HCT116 (cell line): ENCODE measurements around the gene SOX9. TPM values are rescaled to one million over a fixed set of nuclear protein-coding genes. Genes with fewer than 3 reads are reported as not detected.

Source experiments
- ATAC-seq: fragments of 200-7000 bp; cut with Tn5 transposase; 2 replicates; pipeline ENCODE4 v1.9.1; 2020; ENCODE audit warnings: mild to moderate bottlenecking, moderate library complexity
- BruUV-seq: library from RNA; stranded (reverse); fragments of 400-500 nt; replicated peaks from 2 replicates; lab custom pipeline; 2021; lab: Mats Ljungman, UMichigan
- CTCF ChIA-PET: fragments of 300-600 bp; sonication (Branson Sonifier 250); formaldehyde crosslinking; loops from one replicate; lab custom pipeline; 2021; ENCODE audit warnings: antibody characterized with exemption; lab: Charles Lee
- POLR2A ChIA-PET: fragments of 300-600, 350-600 bp; sonication (Branson Sonifier 250); formaldehyde crosslinking; loops from one replicate; lab custom pipeline; 2021; ENCODE audit warnings: antibody characterized with exemption; lab: Charles Lee
- RAD21 ChIA-PET, 2 experiments: fragments of 300-600 bp; sonication (Branson Sonifier 250); formaldehyde crosslinking; loops; one replicate each; lab custom pipeline; 2023; ENCODE audit warnings: low total read pairs in 2 of 2; ENCODE audit not compliant: uncharacterized antibody in 2 of 2, unreplicated experiment in 2 of 2, low non-redundant PET in 1 of 2; lab: Charles Lee
- DNase-seq: peaks from one replicate; pipeline ENCODE4 v3.0.0-alpha.2; 2010; ENCODE audit warnings: low read depth, low spot score
- H2AFZ ChIP-seq: fragments of 200-600 bp; shearing (Covaris generic), sonication (generic); 2 replicates; pipeline ENCODE4 v1.6.1; 2017; ENCODE audit warnings: low read depth, mixed run types, mixed read lengths, antibody characterized with exemption, low read length; ENCODE audit not compliant: poor library complexity, severe bottlenecking
- H3K27ac ChIP-seq: 2 replicates; pipeline ENCODE4 v1.5.1; 2012; ENCODE audit warnings: low read depth, low read length
- H3K27me3 ChIP-seq: fragments of 200-600 bp; sonication (generic); 2 replicates; pipeline ENCODE4 v1.6.1; 2016; ENCODE audit warnings: mixed run types, low read length, mixed read lengths; ENCODE audit not compliant: insufficient read depth
- H3K36me3 ChIP-seq, 2 experiments: fragments of 200-500 bp in 1 of 2; fragments of 200-600 bp in 1 of 2; sonication (Bioruptor generic) in 1 of 2; sonication (generic) in 1 of 2; 2 replicates each; pipeline versions ENCODE4 v1.5.1 to v1.6.1; 2014 to 2016; ENCODE audit warnings: low read length in 2 of 2, inconsistent platforms in 1 of 2, mixed read lengths in 1 of 2, mixed run types in 1 of 2; ENCODE audit not compliant: insufficient read depth in 2 of 2, control insufficient read depth in 1 of 2
- H3K4me1 ChIP-seq, 2 experiments: fragments of 200-600 bp in 1 of 2; sonication (generic) in 1 of 2; 2 replicates each; pipeline versions ENCODE4 v1.5.1 to v1.6.1; 2012 to 2017; ENCODE audit warnings: low read length in 2 of 2, inconsistent platforms in 1 of 2, mild to moderate bottlenecking in 1 of 2, mixed read lengths in 1 of 2, mixed run types in 1 of 2, moderate library complexity in 1 of 2; ENCODE audit not compliant: insufficient read depth in 2 of 2, control insufficient read depth in 1 of 2
- H3K4me2 ChIP-seq: fragments of 200-600 bp; sonication (generic); 2 replicates; pipeline ENCODE4 v1.6.1; 2017; ENCODE audit warnings: mixed run types, low read length, mixed read lengths
- H3K4me3 ChIP-seq, 2 experiments: fragments of 200-600 bp in 1 of 2; sonication (generic) in 1 of 2; replicated peaks in 1 of 2; 2 replicates each; pipeline ENCODE4 v1.5.1; 2011 to 2016; ENCODE audit warnings: low read length in 2 of 2, control low read depth in 1 of 2, low read depth in 1 of 2, mild to moderate bottlenecking in 1 of 2, mixed read lengths in 1 of 2, mixed run types in 1 of 2
- H3K79me2 ChIP-seq: fragments of 200-600 bp; sonication (generic); 2 replicates; pipeline ENCODE4 v1.6.1; 2017; ENCODE audit warnings: mild to moderate bottlenecking, mixed run types, low read length, moderate library complexity, mixed read lengths; ENCODE audit not compliant: insufficient read depth
- H3K9ac ChIP-seq: fragments of 200-600 bp; sonication (generic); 2 replicates; pipeline ENCODE4 v1.6.1; 2016; ENCODE audit warnings: low read length, mixed read lengths
- H3K9me2 ChIP-seq: fragments of 200-600 bp; sonication (generic), shearing (Covaris generic); 2 replicates; pipeline ENCODE4 v1.6.1; 2017; ENCODE audit warnings: mixed run types, mild to moderate bottlenecking, moderate library complexity; ENCODE audit not compliant: insufficient read depth
- H3K9me3 ChIP-seq, 2 experiments: fragments of 200-500 bp in 1 of 2; fragments of 200-600 bp in 1 of 2; sonication (Bioruptor generic) in 1 of 2; sonication (generic) in 1 of 2; 2 replicates each; pipeline ENCODE4 v1.6.1; 2014 to 2017; ENCODE audit warnings: low read length in 2 of 2, mixed read lengths in 2 of 2, inconsistent platforms in 1 of 2, low read depth in 1 of 2, mild to moderate bottlenecking in 1 of 2, mixed run types in 1 of 2, moderate library complexity in 1 of 2; ENCODE audit not compliant: control insufficient read depth in 1 of 2, insufficient read depth in 1 of 2
- H4K20me1 ChIP-seq: fragments of 200-600 bp; sonication (generic), shearing (Covaris generic); 2 replicates; pipeline ENCODE4 v1.6.1; 2017; ENCODE audit warnings: mixed run types, mild to moderate bottlenecking, moderate library complexity; ENCODE audit not compliant: insufficient read depth
- CBX3 ChIP-seq: IDR thresholded peaks from 2 replicates; pipeline ENCODE4 v1.6.1; 2012; ENCODE audit warnings: low read depth
- CEBPB ChIP-seq: IDR thresholded peaks from 2 replicates; pipeline ENCODE4 v1.6.1; 2012; ENCODE audit warnings: low read depth
- EGR1 ChIP-seq: IDR thresholded peaks from 2 replicates; pipeline ENCODE4 v1.6.1; 2012; ENCODE audit warnings: low read depth
- EZH2 ChIP-seq: fragments of 200-600 bp; sonication (generic); IDR thresholded peaks from 2 replicates; pipeline ENCODE4 v1.6.1; 2017; ENCODE audit warnings: antibody characterized with exemption, mixed run types
- EZH2phosphoT487 ChIP-seq: fragments of 200-600 bp; IDR thresholded peaks from 2 replicates; pipeline ENCODE4 v1.6.1; 2018; ENCODE audit warnings: antibody characterized with exemption, borderline replicate concordance
- JUND ChIP-seq: IDR thresholded peaks from 2 replicates; pipeline ENCODE4 v1.6.1; 2012
- POLR2A ChIP-seq: IDR thresholded peaks from 2 replicates; pipeline ENCODE4 v1.7.0; 2011; ENCODE audit warnings: borderline replicate concordance; ENCODE audit not compliant: insufficient read depth, insufficient read length; ENCODE audit errors: extremely low read depth
- POLR2AphosphoS5 ChIP-seq: IDR thresholded peaks from 2 replicates; pipeline ENCODE4 v1.6.1; 2011; ENCODE audit warnings: mild to moderate bottlenecking, low read depth, low read length, moderate library complexity
- RAD21 ChIP-seq: IDR thresholded peaks from 2 replicates; pipeline ENCODE4 v1.6.1; 2012; ENCODE audit warnings: low read depth, mild to moderate bottlenecking
- REST ChIP-seq: IDR thresholded peaks from 2 replicates; pipeline ENCODE4 v1.6.1; 2012; ENCODE audit warnings: low read depth
- SIN3A ChIP-seq: IDR thresholded peaks from 2 replicates; pipeline ENCODE4 v1.6.1; 2012; ENCODE audit warnings: low read depth
- SRF ChIP-seq: IDR thresholded peaks from 2 replicates; pipeline ENCODE4 v1.6.1; 2012; ENCODE audit warnings: low read depth
- TCF7L2 ChIP-seq: IDR thresholded peaks from 2 replicates; pipeline ENCODE4 v1.7.0; 2011; ENCODE audit warnings: borderline replicate concordance, inconsistent platforms; ENCODE audit not compliant: insufficient read depth, insufficient read length; ENCODE audit errors: extremely low read depth
- ZFX ChIP-seq: fragments of 450-650 bp; IDR thresholded peaks from 2 replicates; pipeline ENCODE4 v1.6.1; 2017
- intact Hi-C: fragments of 100-400 bp; cut with micrococcal nuclease; formaldehyde crosslinking; loops from 2 replicates; pipeline ENCODE4 v1.10.0; 2022
- total RNA-seq: library from RNA; stranded (reverse); gene quantifications from one replicate; pipeline ENCODE4 v1.2.1, GENCODE V29; 2021; ENCODE audit not compliant: unreplicated experiment
- TF ChIP-seq, protein P1 (sequence below): IDR thresholded peaks from 2 replicates; pipeline ENCODE4 v1.6.1; 2012

Gene SOX9
- total RNA-seq, 1 experiment from 2014 or later = 69.2 TPM

GRCh38 chr17:72135546-72136325 is 14.9 kb downstream of the SOX9 start:
- intact Hi-C loops = no loop called here
- POLR2A ChIA-PET = interaction anchor here (0.6 kb wide), 1 partner anchor 370 kb away, joined by 3 read pairs; no protein-coding TSS in a partner anchor

More at GRCh38 chr17:72135546-72136325, 14.9 kb downstream of the SOX9 start:
- ATAC-seq = no peak
- DNase-seq = no peak
- H3K9me3 ChIP-seq = no peaks in the 10 kb centered on the region
- ChIA-PET CTCF (interaction anchor here (2.6 kb wide), 1 partner anchor 295 kb away, joined by 10 read pairs; no protein-coding TSS in a partner anchor), RAD21 (interaction anchor here in 1 of 2 experiments (1.0 kb wide), 1 partner anchor 15 kb away, joined by 6 read pairs; the partner anchor contains the start of gene SOX9)
- H3K4me3 ChIP-seq = no peak overlapping the region
- H3K4me1 ChIP-seq = peaks cover 16 to 34% of the 10 kb centered on the region in 2 experiments
- TF ChIP-seq SIN3A (no peak), RAD21 (no peak), CEBPB (no peak), EZH2 (no peak), POLR2AphosphoS5 (no peak), EGR1 (no peak), REST (no peak), POLR2A (no peak), CBX3 (no peak), ZFX (no peak), TCF7L2 (no peak), SRF (no peak), EZH2phosphoT487 (no peak), JUND (no peak)
- TF ChIP-seq, protein P1, sequence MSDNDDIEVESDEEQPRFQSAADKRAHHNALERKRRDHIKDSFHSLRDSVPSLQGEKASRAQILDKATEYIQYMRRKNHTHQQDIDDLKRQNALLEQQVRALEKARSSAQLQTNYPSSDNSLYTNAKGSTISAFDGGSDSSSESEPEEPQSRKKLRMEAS = no peak
- H3K4me2 ChIP-seq = 0 out of 2 replicates have a peak overlapping the region, but pooled peaks have one; percentile 58
- peaks cover 11% of the 10 kb centered on the region; the same call in 1 of the 2 replicates for H3K27me3 ChIP-seq
- no peaks in the 10 kb centered on the region for H4K20me1 ChIP-seq
- no peaks in the 10 kb centered on the region for H3K9me2 ChIP-seq
- BruUV-seq = no TSS peak
- H3K27ac ChIP-seq = no peak overlapping the region
- no peaks in the 10 kb centered on the region for H3K79me2 ChIP-seq
- no peak overlapping the region for H2AFZ ChIP-seq
- H3K9ac ChIP-seq = no peak overlapping the region
- H3K36me3 ChIP-seq = no peaks in the 10 kb centered on the region
